Measurements from ENCODE around the gene SLC41A3. TPM values are rescaled to one million over a fixed set of nuclear protein-coding genes. Genes with fewer than 3 reads are reported as not detected.

Gene SLC41A3
- total RNA-seq, 1 experiment from 2014 or later, result 41.3 TPM

GRCh38 chr3:126057501-126057819 is 26.5 kb downstream of the SLC41A3 start:
- Histone ChIP-seq H3K4me3 (ENCODE audit: low read depth, low read length) (no peak overlapping the region), H3K9me3 (no peaks in the 10 kb centered on the region), H3K4me1 (peaks cover 15% of the 10 kb centered on the region), H3K27me3 (replicated peaks; ENCODE audit: control insufficient read depth, insufficient read depth, low read length) (no peaks in the 10 kb centered on the region), H3K36me3 (ENCODE audit: control insufficient read depth, insufficient read depth, low read length) (no peaks in the 10 kb centered on the region; the same call in none of the 2 replicates)
- no peaks in the 10 kb centered on the region for H3K27me3 Mint-ChIP-seq (ENCODE audit: insufficient read depth, unreplicated experiment)
- H3K4me1 Mint-ChIP-seq (ENCODE audit: low read depth, unreplicated experiment), result peaks cover 20% of the 10 kb centered on the region
- H3K27ac Mint-ChIP-seq (ENCODE audit: unreplicated experiment), result peak overlapping the region; percentile 83
- intact Hi-C loops (cut with micrococcal nuclease; ENCODE audit: unreplicated experiment), result no loop called here
- no TSS peak for BruUV-seq (replicated peaks)
- no peak for DNase-seq
- H3K9me3 Mint-ChIP-seq (ENCODE audit: unreplicated experiment), result no peaks in the 10 kb centered on the region
- no peaks in the 10 kb centered on the region for H3K36me3 Mint-ChIP-seq (ENCODE audit: insufficient read depth, unreplicated experiment)
- CTCF ChIA-PET, result no interaction called here
- TF ChIP-seq CTCF (IDR thresholded peaks at IDR 0.05; ENCODE audit: insufficient read depth in 1 of 2, low read depth in 1 of 2, low read length in 1 of 2, severe bottlenecking in 1 of 2, unreplicated experiment in 1 of 2), result no peak
- POLR2A ChIA-PET, result no interaction called here
- no peak overlapping the region for H3K4me3 Mint-ChIP-seq (ENCODE audit: unreplicated experiment)

DNA sequence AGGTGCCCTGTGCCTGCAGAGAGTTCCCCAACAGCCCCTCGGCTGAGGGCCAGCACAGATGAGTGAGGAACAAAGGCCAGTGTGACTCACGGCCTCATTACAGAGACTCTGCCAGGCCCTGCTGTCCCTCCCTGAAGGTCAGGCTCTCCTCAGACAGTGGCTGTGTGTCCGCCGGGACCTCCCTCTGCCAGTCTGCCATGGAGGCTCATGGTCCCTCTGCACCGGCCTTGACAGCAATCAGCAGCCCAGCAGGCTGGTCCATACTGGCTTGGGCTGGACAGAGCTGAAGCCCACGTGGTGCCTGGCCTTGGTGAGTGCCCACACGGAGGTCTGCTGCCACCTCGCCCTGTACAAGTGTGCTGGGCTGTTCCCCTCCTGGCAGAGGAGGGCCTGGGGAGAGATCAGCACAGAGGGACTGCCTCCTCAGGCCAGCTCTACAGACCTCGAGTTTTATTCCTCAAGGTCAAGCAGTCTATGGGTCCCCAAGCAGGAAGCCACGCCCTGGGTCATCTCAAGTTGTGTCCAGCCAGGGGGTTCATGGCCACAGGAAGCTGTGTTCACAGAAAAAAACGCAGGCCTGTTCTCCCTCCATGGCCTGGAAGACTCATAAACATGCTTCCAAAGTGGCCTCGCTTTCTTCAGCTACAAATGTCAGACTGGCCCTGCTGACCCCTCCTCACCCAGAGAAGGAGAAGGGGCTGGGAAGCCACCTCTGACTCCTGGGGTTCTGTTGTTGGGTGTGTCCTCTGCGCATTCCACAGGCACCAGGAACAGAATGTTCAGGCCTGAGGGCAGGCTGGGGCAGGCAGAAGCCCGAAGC is 27.0 kb downstream of the SLC41A3 start:
- CTCF ChIA-PET, result no interaction called here
- DNase-seq, result peak; percentile 14 to 61
- no peak for TF ChIP-seq CTCF (IDR thresholded peaks at IDR 0.05; ENCODE audit: insufficient read depth in 1 of 2, low read depth in 1 of 2, low read length in 1 of 2, severe bottlenecking in 1 of 2, unreplicated experiment in 1 of 2)
- no peaks in the 10 kb centered on the region for H3K9me3 ChIP-seq
- peaks cover 15% of the 10 kb centered on the region for H3K4me1 ChIP-seq
- no peaks in the 10 kb centered on the region for H3K9me3 Mint-ChIP-seq (ENCODE audit: unreplicated experiment)
- POLR2A ChIA-PET, result no interaction called here
- H3K4me3 ChIP-seq (ENCODE audit: low read depth, low read length), result no peak overlapping the region
- H3K36me3 ChIP-seq (ENCODE audit: control insufficient read depth, insufficient read depth, low read length), result no peaks in the 10 kb centered on the region; the same call in none of the 2 replicates
- BruUV-seq (replicated peaks), result no TSS peak
- no peaks in the 10 kb centered on the region for H3K27me3 ChIP-seq (replicated peaks; ENCODE audit: control insufficient read depth, insufficient read depth, low read length)
- H3K27ac Mint-ChIP-seq (ENCODE audit: unreplicated experiment), result peak overlapping the region; percentile 83
- H3K36me3 Mint-ChIP-seq (ENCODE audit: insufficient read depth, unreplicated experiment), result no peaks in the 10 kb centered on the region
- peaks cover 20% of the 10 kb centered on the region for H3K4me1 Mint-ChIP-seq (ENCODE audit: low read depth, unreplicated experiment)
- intact Hi-C loops (cut with micrococcal nuclease; ENCODE audit: unreplicated experiment), result no loop called here
- no peaks in the 10 kb centered on the region for H3K27me3 Mint-ChIP-seq (ENCODE audit: insufficient read depth, unreplicated experiment)
- no peak overlapping the region for H3K4me3 Mint-ChIP-seq (ENCODE audit: unreplicated experiment)

DNA sequence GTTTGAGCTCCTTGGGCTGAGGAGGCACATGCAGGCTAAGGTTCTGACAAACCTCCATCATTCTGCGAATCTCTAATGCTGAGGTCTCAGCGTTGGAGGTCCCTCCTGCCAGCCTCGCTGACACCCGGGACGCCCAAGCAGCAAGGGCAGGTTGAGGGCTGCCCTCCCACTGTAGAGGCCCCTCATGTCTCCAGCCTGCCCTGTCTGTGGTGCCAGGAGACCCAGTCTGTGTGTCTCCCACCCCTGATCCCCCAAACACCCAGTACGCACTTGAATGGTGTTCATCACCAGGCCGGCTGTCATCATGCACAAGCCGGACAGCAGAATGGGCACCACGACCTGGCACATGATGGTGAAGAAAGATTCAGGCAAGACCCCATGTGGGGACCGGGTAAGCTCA is 27.8 kb downstream of the SLC41A3 start:
- DNase-seq, result no peak
- Mint-ChIP-seq H3K27ac (ENCODE audit: unreplicated experiment) (no peak overlapping the region), H3K4me3 (ENCODE audit: unreplicated experiment) (no peak overlapping the region), H3K27me3 (ENCODE audit: insufficient read depth, unreplicated experiment) (no peaks in the 10 kb centered on the region), H3K4me1 (ENCODE audit: low read depth, unreplicated experiment) (peaks cover 20% of the 10 kb centered on the region), H3K36me3 (ENCODE audit: insufficient read depth, unreplicated experiment) (no peaks in the 10 kb centered on the region), H3K9me3 (ENCODE audit: unreplicated experiment) (no peaks in the 10 kb centered on the region)
- Histone ChIP-seq H3K4me1 (peaks cover 15% of the 10 kb centered on the region), H3K36me3 (ENCODE audit: control insufficient read depth, insufficient read depth, low read length) (no peaks in the 10 kb centered on the region; the same call in none of the 2 replicates), H3K4me3 (ENCODE audit: low read depth, low read length) (no peak overlapping the region), H3K9me3 (no peaks in the 10 kb centered on the region), H3K27me3 (replicated peaks; ENCODE audit: control insufficient read depth, insufficient read depth, low read length) (no peaks in the 10 kb centered on the region)
- TF ChIP-seq CTCF (IDR thresholded peaks at IDR 0.05; ENCODE audit: insufficient read depth in 1 of 2, low read depth in 1 of 2, low read length in 1 of 2, severe bottlenecking in 1 of 2, unreplicated experiment in 1 of 2), result no peak
- POLR2A ChIA-PET, result no interaction called here
- no TSS peak for BruUV-seq (replicated peaks)
- CTCF ChIA-PET, result no interaction called here
- intact Hi-C loops (cut with micrococcal nuclease; ENCODE audit: unreplicated experiment), result no loop called here
